Urinary bladder (tissue), 4 donors: Measurements from ENCODE around the gene MYH14. TPM values are rescaled to one million over a fixed set of nuclear protein-coding genes. Genes with fewer than 3 reads are reported as not detected.
"Not testable (repeated sequence)": the region's sequence is repeated elsewhere in the genome, so short reads cannot be mapped to it uniquely, and the experiment has no call there.

Experiments
- DNase-seq: peaks from one replicate; pipeline ENCODE4 v3.0.0-alpha.2; 2015; ENCODE audit errors: extremely low spot score
- H3K27ac ChIP-seq: one replicate; pipeline ENCODE4 v1.5.1; 2013; ENCODE audit warnings: low read depth, mild to moderate bottlenecking, moderate library complexity
- H3K36me3 ChIP-seq: one replicate; pipeline ENCODE4 v1.6.1; 2013; ENCODE audit warnings: mild to moderate bottlenecking, moderate library complexity; ENCODE audit not compliant: insufficient read depth
- H3K4me1 ChIP-seq: one replicate; pipeline ENCODE4 v1.6.1; 2013; ENCODE audit warnings: mild to moderate bottlenecking, moderate library complexity; ENCODE audit not compliant: insufficient read depth
- H3K4me3 ChIP-seq: one replicate; pipeline ENCODE4 v1.5.1; 2013; ENCODE audit warnings: low read depth, low read length
- WGBS: extraction: QIAGEN DNeasy Blood & Tissue Kit; methylation state at CpG from one replicate; pipeline ENCODE4 v1.1.7; 2013; 5-methylcytosine and 5-hydroxymethylcytosine counted together
- polyA plus RNA-seq: library from polyadenylated mRNA; stranded (reverse); fragments of 200-250 nt; gene quantifications from one replicate; pipeline ENCODE4 v1.2.3, GENCODE V29; 2013
- small RNA-seq: library from RNA; depleted of rRNA; stranded (forward); fragments of <200 nt; gene quantifications from one replicate; pipeline ENCODE3, GENCODE V24; 2014
- total RNA-seq: library from RNA; depleted of rRNA; stranded (reverse); fragments of >200 nt; gene quantifications from one replicate; pipeline ENCODE4 v1.2.3, GENCODE V29; 2014
- donor health status: healthy with polysubstance abuse.
- donor health status: healthy.

The MYH14 gene
- total and polyA plus RNA-seq, 2 donors: 7.0 to 15.5 TPM

DNA sequence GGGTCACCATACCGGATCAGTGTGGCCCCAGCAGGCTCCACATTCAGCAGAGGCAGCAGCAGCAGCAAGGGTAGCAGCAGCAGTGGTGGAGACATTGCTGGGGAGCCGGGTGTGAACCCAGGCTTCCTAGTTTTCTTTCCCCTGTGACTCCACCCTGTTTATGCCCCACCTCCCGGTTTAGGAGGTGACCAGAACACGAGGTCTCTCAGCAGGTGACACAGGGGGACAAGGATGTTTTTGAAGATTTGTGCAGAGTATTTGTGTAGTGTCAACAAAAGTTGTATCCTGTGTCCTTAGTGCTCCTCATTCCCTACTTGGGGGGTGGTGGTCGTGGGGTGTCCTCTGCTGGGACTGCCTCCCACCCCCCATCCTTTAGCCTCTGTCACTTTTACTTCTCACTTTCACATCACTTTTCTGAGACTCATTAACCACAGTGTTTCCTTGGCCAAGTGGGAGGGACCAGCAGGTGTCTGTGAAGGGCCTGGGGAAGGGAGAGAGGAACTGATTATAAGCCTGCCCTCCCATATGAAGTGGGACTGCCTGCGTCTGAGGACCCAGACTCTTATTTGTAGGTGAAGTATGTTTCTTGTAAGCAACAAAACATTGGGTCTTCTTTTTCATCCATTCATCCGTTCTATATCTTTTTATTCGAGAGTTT is 141.4 kb downstream of the MYH14 start:
- Histone ChIP-seq H3K4me3 (no peak overlapping the region), H3K4me1 (no peaks in the 10 kb centered on the region), H3K36me3 (no peaks in the 10 kb centered on the region), H3K27ac (no peak overlapping the region)
- 76% methylated on average over 8 of the region's 8 CpGs for WGBS
- DNase-seq: no peak

DNA sequence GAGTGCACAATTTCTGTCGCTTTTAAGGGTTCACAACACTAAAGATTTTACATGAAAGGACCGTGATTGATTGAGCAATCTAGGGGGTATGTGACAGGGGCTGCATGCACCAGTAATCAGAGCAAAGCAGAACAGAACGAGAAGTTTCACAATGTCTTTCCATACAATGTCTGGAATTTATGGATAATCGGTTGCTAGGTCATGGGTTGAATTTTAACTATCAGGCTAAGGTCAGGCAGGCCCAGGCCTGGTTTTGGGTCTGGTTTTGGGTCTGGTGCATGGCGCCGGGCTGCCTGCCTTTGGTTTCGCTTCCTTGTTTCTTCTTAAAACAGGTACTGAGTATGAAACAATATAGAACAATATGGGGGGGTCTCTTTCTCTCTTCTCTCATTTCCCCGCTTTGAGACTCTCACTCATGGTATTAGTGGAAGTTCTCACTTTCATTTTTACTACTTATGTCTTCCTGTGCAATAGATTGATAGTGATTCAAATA is 143.7 kb downstream of the MYH14 start:
- 65% methylated on average over 8 of the region's 8 CpGs for WGBS
- not testable (repeated sequence) for H3K4me1 ChIP-seq, H3K27ac ChIP-seq, H3K36me3 ChIP-seq, DNase-seq, H3K4me3 ChIP-seq

DNA sequence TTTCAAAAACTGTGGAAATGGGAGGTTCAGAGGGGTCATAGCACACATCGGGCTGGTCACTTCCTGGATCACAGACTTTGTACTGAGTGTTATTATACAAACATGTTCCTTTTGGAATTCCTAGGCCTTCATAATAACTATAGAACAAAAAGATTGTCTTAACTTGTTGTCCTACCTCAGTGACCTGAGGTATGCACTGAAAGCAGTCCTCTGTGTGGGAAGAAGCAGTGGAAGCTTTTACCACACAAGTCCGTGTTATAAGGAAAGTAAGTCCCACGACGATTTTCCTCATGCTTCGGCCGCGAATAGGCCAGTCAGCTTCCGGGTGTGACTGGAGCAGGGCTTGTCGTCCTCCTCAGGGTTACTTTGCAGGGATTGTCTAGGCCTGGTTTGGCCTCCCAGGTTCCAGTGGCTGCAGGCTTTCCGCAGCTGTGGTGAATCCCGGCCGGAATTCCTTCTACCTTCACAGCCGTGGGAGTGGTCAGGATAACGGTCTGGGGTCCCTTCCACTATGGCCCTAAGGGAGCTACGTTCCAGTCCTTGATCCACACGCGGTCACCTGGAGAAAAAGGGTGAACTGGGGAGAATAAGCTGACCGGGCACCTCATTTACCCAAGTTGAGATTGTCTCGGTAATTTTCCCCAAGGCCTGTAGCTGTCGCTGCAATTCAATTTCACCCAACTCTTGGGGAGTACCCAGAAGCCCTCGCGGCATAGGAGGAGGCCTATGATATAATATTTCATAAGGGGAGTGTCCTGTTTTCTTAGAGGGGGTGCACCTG is 146.0 kb downstream of the MYH14 start:
- 64% methylated on average over 22 of the region's 22 CpGs for WGBS
- Histone ChIP-seq H3K4me3 (no peak overlapping the region), H3K27ac (no peak overlapping the region), H3K4me1 (no peaks in the 10 kb centered on the region), H3K36me3 (no peaks in the 10 kb centered on the region)
- no peak for DNase-seq

DNA sequence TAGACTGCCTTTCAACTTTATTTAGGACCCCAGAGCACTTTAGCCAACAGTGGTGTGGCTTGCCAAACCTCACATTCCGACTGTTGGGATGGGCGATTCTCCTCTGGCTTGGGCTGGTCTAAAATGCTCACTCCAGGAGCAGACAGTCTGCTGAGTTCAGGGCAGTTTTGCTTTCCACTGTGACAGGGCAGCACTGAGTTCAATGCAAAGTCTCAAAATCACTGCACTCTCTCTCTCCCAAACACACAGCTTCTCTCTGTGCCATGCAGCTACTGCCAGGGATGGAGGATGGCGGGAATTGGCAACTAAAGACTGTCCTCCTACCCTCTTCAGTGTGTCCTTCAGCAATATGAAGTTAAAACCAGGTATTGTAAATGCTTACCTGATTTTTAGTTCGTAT is 148.8 kb downstream of the MYH14 start:
- Histone ChIP-seq H3K27ac (no peak overlapping the region), H3K36me3 (no peaks in the 10 kb centered on the region), H3K4me3 (no peak overlapping the region), H3K4me1 (no peaks in the 10 kb centered on the region)
- 34% methylated on average over 4 of the region's 4 CpGs for WGBS
- no peak for DNase-seq

DNA sequence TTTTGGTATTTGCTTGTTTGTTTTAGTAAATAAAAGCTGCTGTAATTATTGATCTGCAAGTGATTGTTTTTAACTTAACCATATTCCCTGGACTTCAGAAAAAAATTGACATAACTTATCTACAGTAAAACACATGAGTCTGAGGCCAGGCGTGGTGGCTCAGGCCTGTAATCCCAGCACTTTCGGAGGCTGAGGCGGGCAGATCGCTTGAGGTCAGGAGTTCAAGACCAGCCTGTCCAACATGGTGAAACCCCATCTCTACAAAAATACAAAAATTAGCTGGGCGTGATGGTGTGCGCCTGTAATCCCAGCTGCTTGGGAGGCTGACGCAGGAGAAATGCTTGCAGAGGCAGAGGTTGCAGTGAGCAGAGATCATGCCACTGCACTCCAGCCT is 150.1 kb downstream of the MYH14 start:
- 80% methylated on average over 7 of the region's 7 CpGs for WGBS
- DNase-seq, H3K4me3 ChIP-seq, H3K27ac ChIP-seq, H3K36me3 ChIP-seq, H3K4me1 ChIP-seq: not testable (repeated sequence)

DNA sequence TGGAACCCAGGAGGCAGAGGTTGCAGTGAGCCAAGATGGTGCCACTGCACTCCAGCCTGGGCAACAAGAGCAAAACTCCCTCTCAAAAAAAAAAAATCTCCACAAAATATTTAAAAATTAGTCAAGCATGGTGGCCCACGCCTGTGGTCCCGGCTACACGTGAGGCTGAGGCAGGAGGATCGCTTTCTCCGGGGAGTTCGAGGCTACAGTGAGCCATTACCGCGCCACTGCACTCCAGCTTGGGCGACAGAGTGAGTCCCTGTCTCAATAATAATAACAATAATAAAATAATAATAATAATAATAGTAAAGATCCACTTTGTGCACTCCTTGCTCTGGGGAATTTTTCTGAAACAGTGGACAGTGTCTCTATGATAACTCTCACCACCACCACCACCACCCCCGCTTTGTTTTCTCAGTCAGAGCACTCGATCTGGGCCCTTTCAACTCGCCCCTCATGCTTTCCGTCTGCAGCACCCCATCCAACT is 153.3 kb downstream of the MYH14 start:
- DNase-seq: no peak
- Histone ChIP-seq H3K27ac (no peak overlapping the region), H3K36me3 (no peaks in the 10 kb centered on the region), H3K4me1 (no peaks in the 10 kb centered on the region), H3K4me3 (no peak overlapping the region)
- WGBS: 36% methylated on average over 13 of the region's 13 CpGs

DNA sequence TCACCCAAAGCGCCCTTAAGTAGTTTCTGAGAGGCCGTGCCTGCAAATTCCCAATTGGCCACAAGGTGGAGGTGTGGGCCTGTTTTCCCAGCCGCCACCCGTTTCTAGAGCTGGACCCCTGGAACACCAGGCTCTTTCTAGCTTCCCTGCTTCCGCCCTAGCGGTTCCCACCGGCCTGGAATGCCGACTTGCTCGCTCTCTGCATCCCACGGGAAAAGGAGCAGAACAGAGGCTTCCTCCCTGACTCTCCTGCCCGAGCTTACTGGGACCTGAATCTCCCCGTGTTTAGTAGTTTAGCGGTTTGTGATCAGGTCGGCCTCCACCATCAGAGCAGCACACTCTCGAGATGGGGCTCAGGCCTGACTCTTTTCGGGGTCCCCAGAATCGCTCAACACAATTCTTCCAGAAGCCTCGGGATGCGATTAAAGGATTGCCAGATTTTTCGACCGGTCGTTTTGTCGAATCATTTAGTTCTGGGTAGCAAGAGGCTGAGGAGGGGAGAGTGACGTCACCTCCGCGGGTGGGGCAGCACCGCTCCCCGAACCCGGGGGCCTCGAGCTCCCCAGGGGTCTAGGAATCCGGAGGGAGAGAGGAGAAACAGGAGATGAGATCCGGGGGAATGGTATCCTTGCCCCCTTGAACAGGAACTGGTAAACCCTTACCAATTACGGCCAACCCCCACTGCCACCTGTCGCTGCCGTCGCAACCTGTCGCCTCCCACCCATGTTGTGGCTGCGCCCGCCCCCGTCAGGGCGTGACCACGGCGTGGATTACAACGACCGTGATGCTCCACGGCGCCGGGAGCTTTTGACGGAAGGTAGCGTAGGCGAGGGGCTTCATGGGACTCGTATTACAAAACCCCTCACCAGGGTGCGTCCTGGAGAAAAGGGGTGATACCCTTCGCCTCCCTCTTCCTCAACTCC is 154.0 kb downstream of the MYH14 start:
- H3K4me1 ChIP-seq: no peaks in the 10 kb centered on the region
- 15% methylated on average over 54 of the region's 54 CpGs for WGBS
- DNase-seq: no peak
- no peaks in the 10 kb centered on the region for H3K36me3 ChIP-seq
- no peak overlapping the region for H3K27ac ChIP-seq
- H3K4me3 ChIP-seq: peak overlapping the region; percentile 10

DNA sequence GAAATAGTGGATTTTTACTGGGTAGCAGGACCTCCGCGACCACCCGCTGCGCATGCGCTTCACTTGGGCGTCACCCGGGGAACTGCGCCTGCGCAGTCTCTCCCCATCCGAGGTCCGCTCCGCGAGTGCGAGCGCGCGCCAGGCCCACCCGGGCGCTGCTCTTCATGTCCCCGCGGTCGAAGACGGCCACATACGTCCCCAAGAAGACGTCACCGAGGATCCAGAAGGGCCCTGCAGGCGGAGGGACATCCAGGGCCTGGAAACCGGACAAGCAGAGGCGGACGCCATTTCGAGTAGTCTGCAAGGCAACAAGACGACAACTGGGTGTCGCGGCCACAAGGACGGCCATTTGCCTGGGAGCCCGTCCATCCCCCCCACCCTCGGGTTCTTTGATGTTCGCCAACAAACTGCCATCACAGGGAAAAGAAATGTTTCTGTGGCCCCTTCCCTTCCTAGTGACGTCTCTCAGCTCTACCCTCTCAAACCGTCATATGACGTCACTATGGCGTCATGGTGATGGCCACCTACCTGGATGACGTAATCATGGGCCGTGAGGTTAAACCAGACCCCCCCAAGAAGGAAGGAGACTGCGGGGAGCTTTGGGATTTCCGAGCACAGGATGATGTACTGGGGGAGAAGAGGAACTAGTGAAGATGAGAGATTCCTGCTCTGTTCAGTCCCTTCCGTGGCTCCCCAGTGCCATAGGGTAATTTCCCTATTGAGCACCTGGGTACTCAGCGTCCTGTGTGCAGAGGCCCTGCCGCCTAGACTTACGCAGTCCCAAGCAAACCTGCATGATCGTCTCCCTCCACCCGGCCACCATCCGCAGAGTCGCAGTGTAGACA is 155.3 kb downstream of the MYH14 start:
- no peak for DNase-seq
- Histone ChIP-seq H3K36me3 (no peaks in the 10 kb centered on the region), H3K4me1 (no peaks in the 10 kb centered on the region), H3K4me3 (no peak overlapping the region), H3K27ac (no peak overlapping the region)
- 36% methylated on average over 54 of the region's 54 CpGs for WGBS

DNA sequence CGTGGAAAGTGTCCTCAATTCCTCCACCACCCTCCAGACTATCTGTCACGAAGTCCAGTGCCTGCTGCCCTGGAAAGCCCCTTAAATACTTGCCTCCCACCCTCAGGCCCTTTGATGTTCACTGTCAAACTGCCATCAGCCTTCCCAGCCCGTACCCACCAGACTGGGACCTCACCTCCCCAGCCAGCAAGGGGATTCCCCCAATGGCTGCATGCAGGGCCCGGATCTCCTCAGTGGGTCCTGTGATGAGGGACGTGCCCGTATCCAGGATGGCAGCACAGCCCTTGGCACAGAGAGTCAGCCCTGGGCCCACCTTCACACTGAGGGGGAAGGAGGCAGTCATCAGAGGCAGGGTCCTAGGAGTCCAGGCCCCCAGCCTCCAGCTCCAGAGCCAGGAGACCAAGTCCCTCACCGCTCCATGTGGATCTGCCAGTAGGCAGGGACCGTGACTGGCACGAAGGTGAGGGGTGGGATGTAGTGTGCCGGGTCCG is 156.0 kb downstream of the MYH14 start:
- Histone ChIP-seq H3K4me1 (no peaks in the 10 kb centered on the region), H3K36me3 (no peaks in the 10 kb centered on the region), H3K4me3 (no peak overlapping the region), H3K27ac (no peak overlapping the region)
- WGBS: 96% methylated on average over 11 of the region's 11 CpGs
- DNase-seq: no peak

Small RNAs within 50 kb of the gene (small RNA-seq; reads per million reads assigned to genes)
- gene RF00017: not detected

Other genes starting within 250 kb of the MYH14 start
- gene SIGLEC11, start 242.4 kb upstream of the MYH14 start, total RNA-seq: 1.7 TPM
- 0.56 TPM for gene SIGLEC11, start 242.4 kb upstream of the MYH14 start, polyA plus RNA-seq
- gene VRK3, start 178.2 kb upstream of the MYH14 start, total RNA-seq: 17.8 TPM
- gene VRK3, start 178.2 kb upstream of the MYH14 start, polyA plus RNA-seq: 24.4 TPM
- gene ZNF473, start 177.6 kb upstream of the MYH14 start, total RNA-seq: 7.7 TPM
- 4.8 TPM for gene ZNF473, start 177.6 kb upstream of the MYH14 start, polyA plus RNA-seq
- gene IZUMO2, start 40.3 kb upstream of the MYH14 start, total RNA-seq: not detected
- gene IZUMO2, start 40.3 kb upstream of the MYH14 start, polyA plus RNA-seq: not detected
- 0.79 TPM for gene KCNC3, start 125.8 kb downstream of the MYH14 start, total RNA-seq
- gene KCNC3, start 125.8 kb downstream of the MYH14 start, polyA plus RNA-seq: 0.52 TPM
- gene NAPSA, start 162.0 kb downstream of the MYH14 start, total RNA-seq: 0.58 TPM
- gene NAPSA, start 162.0 kb downstream of the MYH14 start, polyA plus RNA-seq: 0.77 TPM
- 33.4 TPM for gene NR1H2, start 172.8 kb downstream of the MYH14 start, total RNA-seq
- gene NR1H2, start 172.8 kb downstream of the MYH14 start, polyA plus RNA-seq: 136 TPM
- gene POLD1, start 180.7 kb downstream of the MYH14 start, total RNA-seq: 13.0 TPM
- gene POLD1, start 180.7 kb downstream of the MYH14 start, polyA plus RNA-seq: 18.4 TPM
- gene SPIB, start 215.3 kb downstream of the MYH14 start, total RNA-seq: 1.2 TPM
- gene SPIB, start 215.3 kb downstream of the MYH14 start, polyA plus RNA-seq: 0.20 TPM
- gene MYBPC2, start 229.3 kb downstream of the MYH14 start, total RNA-seq: 0.69 TPM
- 0.14 TPM for gene MYBPC2, start 229.3 kb downstream of the MYH14 start, polyA plus RNA-seq